ENCODE measurements around the gene SYDE1. TPM values are rescaled to one million over a fixed set of nuclear protein-coding genes. Genes with fewer than 3 reads are reported as not detected.
A peak's percentile ranks its signal among the peaks of the same experiment; 100 is the strongest.

SYDE1 gene
- total and polyA plus RNA-seq, 12 donors = 9.4 to 17.1 (median 12.8) TPM

- peaks cover 10 to 33% (median 23%) of the 10 kb centered on the region in 9 donors for H3K4me1 ChIP-seq
- no peak for TF ChIP-seq CTCF (IDR thresholded peaks at IDR 0.05)
- H3K36me3 ChIP-seq = peaks cover 0 to 100% (median 68%) of the 10 kb centered on the region in 9 donors
- ATAC-seq (peak in 1 of 8 donors; percentile 4), DNase-seq (no peak)
- intact Hi-C loops (cut with DNase I) = loop anchor here in 1 of 10 donors (10.0 kb wide), 1 partner anchor 129 kb away; no protein-coding TSS in a partner anchor
- no peaks in the 10 kb centered on the region for H3K27me3 ChIP-seq
- 72 to 76% methylated on average over 23 of the region's 23 CpGs for whole genome bisulfite sequencing, 2 donors
- no peak overlapping the region for H3K4me3 ChIP-seq
- no peaks in the 10 kb centered on the region for H3K9me3 ChIP-seq
- H3K27ac ChIP-seq = peak overlapping the region in 9 of 10 donors; percentile 53 to 79 (median 65)
Measured at GRCh38 chr19:15115762-15116615, 8.8 kb downstream of the SYDE1 start.

GRCh38 chr19:15116856-15117255, 9.7 kb downstream of the SYDE1 start:
- WGBS, 2 donors = 73 to 78% methylated on average over 12 of the region's 12 CpGs
- Histone ChIP-seq H3K4me1 (peaks cover 10 to 33% (median 23%) of the 10 kb centered on the region in 9 donors), H3K36me3 (peaks cover 0 to 100% (median 69%) of the 10 kb centered on the region in 9 donors), H3K4me3 (no peak overlapping the region), H3K9me3 (no peaks in the 10 kb centered on the region), H3K27ac (peak overlapping the region in 4 of 10 donors; percentile 39 to 71 (median 65)), H3K27me3 (no peaks in the 10 kb centered on the region)
- ATAC-seq = no peak
- DNase-seq = no peak
- TF ChIP-seq CTCF (IDR thresholded peaks at IDR 0.05) = no peak
- intact Hi-C loops (cut with DNase I) = loop anchor here in 1 of 10 donors (10.0 kb wide), 1 partner anchor 128 kb away; no protein-coding TSS in a partner anchor

GRCh38 chr19:15118248-15118647, 11.0 kb downstream of the SYDE1 start:
- no peak for ATAC-seq
- no peak for TF ChIP-seq CTCF (IDR thresholded peaks at IDR 0.05)
- peak overlapping the region in 1 of 10 donors; percentile 49 for H3K27ac ChIP-seq

DNA sequence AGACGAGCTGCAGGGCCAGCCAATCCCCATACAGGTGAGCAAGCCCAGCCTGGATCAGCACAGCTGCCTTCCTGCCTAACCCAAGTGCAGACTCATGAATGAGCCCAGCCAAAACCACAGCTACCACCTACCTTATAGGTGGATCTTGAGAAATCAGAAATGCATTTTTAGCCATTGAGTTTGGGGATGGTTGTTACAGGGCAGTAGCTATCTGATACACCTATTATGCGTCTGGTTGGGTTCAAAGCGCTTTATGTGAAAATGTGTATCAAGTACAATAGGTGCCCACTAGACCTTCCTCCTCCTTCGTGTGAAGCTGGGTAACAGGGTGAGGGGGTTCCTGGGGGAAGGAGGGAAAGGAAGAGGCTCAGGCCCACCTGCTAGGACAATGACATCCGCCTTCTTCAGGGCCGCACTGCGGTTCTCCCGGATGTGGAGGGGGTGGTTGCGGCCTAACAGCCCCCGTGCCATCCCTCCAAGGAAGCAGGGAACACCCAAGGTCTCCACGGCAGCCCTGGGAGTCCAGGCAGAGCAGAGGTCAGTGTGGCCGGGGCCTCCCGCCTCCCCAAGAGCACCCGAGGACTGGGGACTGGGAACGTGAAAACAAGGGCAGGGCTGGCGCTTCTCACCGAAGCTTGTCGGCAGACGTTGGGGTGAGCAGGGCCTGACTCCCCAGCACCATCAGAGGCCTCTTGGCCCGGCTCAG, 11.7 kb downstream of the SYDE1 start:
- H3K36me3 ChIP-seq = peaks cover 0 to 91% (median 63%) of the 10 kb centered on the region in 9 donors
- H3K27me3 ChIP-seq = no peaks in the 10 kb centered on the region
- DNase-seq = no peak
- H3K9me3 ChIP-seq = no peaks in the 10 kb centered on the region
- TF ChIP-seq CTCF (IDR thresholded peaks at IDR 0.05) = no peak
- intact Hi-C loops (cut with DNase I) = loop anchor here in 1 of 10 donors (10.0 kb wide), 1 partner anchor 126 kb away; no protein-coding TSS in a partner anchor
- peaks cover 10 to 42% (median 29%) of the 10 kb centered on the region in 9 donors for H3K4me1 ChIP-seq
- H3K4me3 ChIP-seq = no peak overlapping the region
- WGBS, 2 donors = 95 to 96% methylated on average over 20 of the region's 20 CpGs
- no peak for ATAC-seq
- H3K27ac ChIP-seq = no peak overlapping the region

More at GRCh38 chr19:15118248-15118647, 11.0 kb downstream of the SYDE1 start:
- intact Hi-C loops (cut with DNase I) = loop anchor here in 1 of 10 donors (10.0 kb wide), 1 partner anchor 127 kb away; no protein-coding TSS in a partner anchor
- peaks cover 0 to 98% (median 68%) of the 10 kb centered on the region in 9 donors for H3K36me3 ChIP-seq
- no peak overlapping the region for H3K4me3 ChIP-seq
- no peak for DNase-seq
- H3K4me1 ChIP-seq = peaks cover 10 to 41% (median 24%) of the 10 kb centered on the region in 9 donors
- 96% methylated on average over 2 of the region's 2 CpGs for WGBS, 2 donors
- no peaks in the 10 kb centered on the region for H3K9me3 ChIP-seq
- no peaks in the 10 kb centered on the region for H3K27me3 ChIP-seq
